ENCODE measurements around the gene LRIT3.

- TF ChIP-seq EP300 (IDR thresholded peaks at IDR 0.05; ENCODE audit: borderline replicate concordance) (no peak), EGR1 (IDR thresholded peaks at IDR 0.05) (no peak), RAD21 (IDR thresholded peaks at IDR 0.05; ENCODE audit: low read depth) (no peak), YY1 (IDR thresholded peaks at IDR 0.05; ENCODE audit: low read depth) (no peak)
These were observed 68.1 kb downstream of the LRIT3 start for GRCh38 chr4:109916027-109916409.
